Measurements from ENCODE around the gene NOXO1. TPM values are rescaled to one million over a fixed set of nuclear protein-coding genes. Genes with fewer than 3 reads are reported as not detected.

Gene NOXO1
- total and polyA plus RNA-seq, 10 of the 15 experiments (the other 5 are each of a cell fraction or from before 2014, with no cell fraction given) = 0.09 to 0.76 (median 0.26) TPM; not detected in 4

DNA sequence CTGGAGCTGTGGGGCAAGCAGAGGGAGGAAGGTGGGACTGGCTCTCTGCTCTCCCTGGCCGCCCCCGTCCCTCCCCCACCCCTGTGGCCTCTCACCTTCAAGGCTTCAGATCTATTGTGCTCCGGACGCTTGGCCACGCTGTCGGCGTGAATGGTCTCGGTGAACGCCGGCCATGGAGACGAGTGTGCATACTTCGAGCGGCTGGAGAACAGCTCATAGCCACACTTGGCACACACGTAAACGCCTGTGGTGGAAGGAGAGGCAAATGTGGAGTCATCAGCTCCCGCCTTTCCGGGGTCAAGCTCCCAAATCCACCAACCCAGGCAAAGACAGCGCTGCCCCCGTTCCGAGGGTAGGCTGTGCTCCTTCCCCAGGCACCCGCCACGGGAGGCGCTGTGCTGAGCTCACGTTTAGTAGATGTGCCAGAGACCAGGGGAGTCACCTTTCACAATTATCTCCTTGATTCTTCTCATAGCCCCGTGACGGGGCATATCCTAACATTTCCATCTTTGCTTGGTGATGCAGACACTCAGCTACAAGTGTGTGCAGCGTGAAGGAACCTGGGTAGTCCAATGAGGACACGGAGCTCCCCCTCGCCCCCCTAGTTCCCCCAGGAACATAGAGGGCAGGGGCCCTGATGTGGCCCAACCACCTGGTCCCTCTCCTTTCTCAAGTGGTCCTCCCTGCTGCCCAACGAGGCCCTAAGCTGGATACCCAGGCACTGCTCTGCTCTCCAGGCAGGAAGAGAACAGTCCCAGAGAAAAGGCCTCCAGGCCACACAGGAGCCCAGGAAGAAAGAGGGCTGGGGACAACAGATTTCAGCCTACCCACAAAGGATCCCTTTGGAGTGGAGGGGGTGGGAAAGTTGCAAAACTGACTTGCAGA is 39.9 kb downstream of the NOXO1 start:
- H3K27me3 ChIP-seq (replicated peaks in 1 of 2; ENCODE audit: control insufficient read depth in 2 of 2, insufficient read depth in 2 of 2, low read length in 1 of 2) = no peaks in the 10 kb centered on the region
- ChIA-PET POLR2A (interaction anchor here (0.6 to 2.3 kb wide), 6 partner anchors 22 to 806 kb away, joined by 3 to 6 read pairs (median 5); partner anchors contain the start of gene RPS2), RAD21 (ENCODE audit: unreplicated experiment) (interaction anchor here (1.8 kb wide), 1 partner anchor 13 kb away, joined by 6 read pairs; no protein-coding TSS in a partner anchor), SMC1A (ENCODE audit: uncharacterized antibody, unreplicated experiment) (no interaction called here), CTCF (interaction anchor here (1.0 to 2.0 kb wide), 5 partner anchors 12 to 316 kb away, joined by 3 to 8 read pairs (median 5); no protein-coding TSS in a partner anchor)
- peaks cover 18% of the 10 kb centered on the region for H3K79me2 ChIP-seq (ENCODE audit: control insufficient read depth, insufficient read depth, low read length)
- 89% methylated on average over 28 of the region's 30 CpGs for WGBS (ENCODE audit: insufficient coverage, insufficient replicate concordance, low lambda C conversion rate, missing lambda C conversion rate)
- DNase-seq (ENCODE audit: low read depth, low spot score) (no peak), ATAC-seq (no peak), FAIRE-seq (no peak)
- H3K9ac ChIP-seq (ENCODE audit: control insufficient read depth, insufficient read depth, low read length) = peak overlapping the region; percentile 80; the same call in 1 of the 2 replicates
- H3K4me1 ChIP-seq (ENCODE audit: control insufficient read depth, insufficient read depth, low read length) = peaks cover 10% of the 10 kb centered on the region; the same call in 1 of the 2 replicates
- H3K36me3 ChIP-seq (ENCODE audit: control insufficient read depth in 2 of 2, insufficient read depth in 2 of 2, low read length in 1 of 2) = peaks cover 0 to 5% of the 10 kb centered on the region in 2 experiments; a peak in 3 of 4 replicates
- peak overlapping the region; percentile 41; the same call in 1 of the 2 replicates for H3K27ac ChIP-seq (ENCODE audit: control insufficient read depth, insufficient read depth)
- peak overlapping the region; percentile 84 for H3K4me2 ChIP-seq (ENCODE audit: control insufficient read depth, insufficient read depth)
- BruUV-seq (replicated peaks) = no TSS peak
- intact Hi-C loops (cut with micrococcal nuclease; ENCODE audit: unreplicated experiment) = no loop called here
- in situ Hi-C loops (cut with MboI) = no loop called here
- H4K20me1 ChIP-seq (ENCODE audit: control insufficient read depth, insufficient read depth) = no peaks in the 10 kb centered on the region
- H3K4me3 ChIP-seq = peak overlapping the region; percentile 87
- TF ChIP-seq ZBED1 (IDR thresholded peaks at IDR 0.05; ENCODE audit: borderline replicate concordance) = no peak
- TF ChIP-seq ASH2L (IDR thresholded peaks at IDR 0.05; ENCODE audit: borderline replicate concordance, low read depth) = no peak
- TF ChIP-seq, protein P1, sequence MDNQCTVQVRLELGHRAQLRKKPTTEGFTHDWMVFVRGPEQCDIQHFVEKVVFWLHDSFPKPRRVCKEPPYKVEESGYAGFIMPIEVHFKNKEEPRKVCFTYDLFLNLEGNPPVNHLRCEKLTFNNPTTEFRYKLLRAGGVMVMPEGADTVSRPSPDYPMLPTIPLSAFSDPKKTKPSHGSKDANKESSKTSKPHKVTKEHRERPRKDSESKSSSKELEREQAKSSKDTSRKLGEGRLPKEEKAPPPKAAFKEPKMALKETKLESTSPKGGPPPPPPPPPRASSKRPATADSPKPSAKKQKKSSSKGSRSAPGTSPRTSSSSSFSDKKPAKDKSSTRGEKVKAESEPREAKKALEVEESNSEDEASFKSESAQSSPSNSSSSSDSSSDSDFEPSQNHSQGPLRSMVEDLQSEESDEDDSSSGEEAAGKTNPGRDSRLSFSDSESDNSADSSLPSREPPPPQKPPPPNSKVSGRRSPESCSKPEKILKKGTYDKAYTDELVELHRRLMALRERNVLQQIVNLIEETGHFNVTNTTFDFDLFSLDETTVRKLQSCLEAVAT (IDR thresholded peaks at IDR 0.05) = 0 out of 2 replicates have a peak, but pooled peaks have one; percentile 42
- peak in 1 of 2 experiments; percentile 35; a peak in 1 of 4 replicates for TF ChIP-seq BHLHE40 (IDR thresholded peaks at IDR 0.05; ENCODE audit: borderline replicate concordance in 1 of 2, low read depth in 2 of 2, low read length in 1 of 2)
- no peak for TF ChIP-seq DPF2 (IDR thresholded peaks at IDR 0.05)
- TF ChIP-seq RUNX3 (IDR thresholded peaks at IDR 0.05; ENCODE audit: low read length) = no peak
- TF ChIP-seq BCL3 (IDR thresholded peaks at IDR 0.05; ENCODE audit: borderline replicate concordance, insufficient read depth, low read depth, low read length, poor library complexity, severe bottlenecking) = no peak
- 0 out of 6 replicates have a peak, but pooled peaks of 1 of the 3 experiments have one; percentile 1 for TF ChIP-seq CTCF (IDR thresholded peaks at IDR 0.05 in 2 of 3, conservative IDR thresholded peaks at IDR 0.05 in 1 of 3; ENCODE audit: control insufficient read depth in 2 of 3, extremely low read depth in 1 of 3, insufficient read depth in 1 of 3, low read depth in 3 of 3, low read length in 3 of 3)
- no peak for TF ChIP-seq ZNF24 (IDR thresholded peaks at IDR 0.05)
- no peak overlapping the region for H2AFZ ChIP-seq (ENCODE audit: control insufficient read depth, low read depth, low read length)
- H3K9me3 ChIP-seq (replicated peaks; ENCODE audit: control insufficient read depth, insufficient read depth, low read length) = no peaks in the 10 kb centered on the region

All from GM12878 (cell line).